IPS-18c (cell line): ENCODE measurements around the gene MGLL.

Experiments
- H3K4me3 ChIP-seq: 2 replicates; pipeline ENCODE4 v1.7.0; 2013; ENCODE audit warnings: low read depth, mild to moderate bottlenecking, low read length, moderate library complexity; ENCODE audit not compliant: insufficient read depth
- H3K9me3 ChIP-seq: one replicate; pipeline ENCODE4 v1.6.1; 2013; ENCODE audit warnings: mild to moderate bottlenecking, low read length, moderate library complexity; ENCODE audit not compliant: control insufficient read depth, insufficient read depth

Gene MGLL

GRCh38 chr3:127733781-127734180, 88.5 kb downstream of the MGLL start:
- Histone ChIP-seq H3K4me3 (no peak overlapping the region), H3K9me3 (no peaks in the 10 kb centered on the region)

GRCh38 chr3:127732879-127733350, 89.4 kb downstream of the MGLL start:
- H3K4me3 ChIP-seq: no peak overlapping the region

GRCh38 chr3:127732303-127732702, 90.0 kb downstream of the MGLL start:
- Histone ChIP-seq H3K4me3 (no peak overlapping the region), H3K9me3 (no peaks in the 10 kb centered on the region)

More at GRCh38 chr3:127732879-127733350, 89.4 kb downstream of the MGLL start:
- H3K9me3 ChIP-seq: no peaks in the 10 kb centered on the region

- Histone ChIP-seq H3K4me3 (no peak overlapping the region), H3K9me3 (no peaks in the 10 kb centered on the region)
These were observed 90.6 kb downstream of the MGLL start for GRCh38 chr3:127731546-127732289.

- H3K4me3 ChIP-seq: no peak overlapping the region
- no peaks in the 10 kb centered on the region for H3K9me3 ChIP-seq
These were observed 91.5 kb downstream of the MGLL start for GRCh38 chr3:127730666-127731295.

DNA sequence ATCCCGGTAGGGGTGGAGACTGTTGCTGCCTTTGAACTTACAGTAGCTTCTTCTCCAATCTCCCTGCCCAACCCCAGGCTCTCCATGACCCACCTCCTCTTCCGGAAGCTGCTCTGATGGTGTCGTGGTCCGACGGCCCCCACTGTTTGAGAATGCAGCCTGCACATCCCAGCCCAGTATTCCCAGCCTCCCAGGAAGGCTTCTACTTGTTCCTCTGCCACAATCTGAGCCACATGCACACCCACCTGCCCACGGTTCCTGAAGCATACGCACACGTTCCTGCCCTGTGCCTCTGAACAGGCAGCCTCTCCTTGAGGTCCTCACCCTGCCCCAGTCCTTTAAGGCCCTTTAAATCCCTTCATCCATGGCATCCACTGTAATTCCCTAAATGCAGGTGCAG, 92.1 kb downstream of the MGLL start:
- no peak overlapping the region for H3K4me3 ChIP-seq
- no peaks in the 10 kb centered on the region for H3K9me3 ChIP-seq

GRCh38 chr3:127729556-127730056, 92.7 kb downstream of the MGLL start:
- Histone ChIP-seq H3K9me3 (no peaks in the 10 kb centered on the region), H3K4me3 (no peak overlapping the region)

DNA sequence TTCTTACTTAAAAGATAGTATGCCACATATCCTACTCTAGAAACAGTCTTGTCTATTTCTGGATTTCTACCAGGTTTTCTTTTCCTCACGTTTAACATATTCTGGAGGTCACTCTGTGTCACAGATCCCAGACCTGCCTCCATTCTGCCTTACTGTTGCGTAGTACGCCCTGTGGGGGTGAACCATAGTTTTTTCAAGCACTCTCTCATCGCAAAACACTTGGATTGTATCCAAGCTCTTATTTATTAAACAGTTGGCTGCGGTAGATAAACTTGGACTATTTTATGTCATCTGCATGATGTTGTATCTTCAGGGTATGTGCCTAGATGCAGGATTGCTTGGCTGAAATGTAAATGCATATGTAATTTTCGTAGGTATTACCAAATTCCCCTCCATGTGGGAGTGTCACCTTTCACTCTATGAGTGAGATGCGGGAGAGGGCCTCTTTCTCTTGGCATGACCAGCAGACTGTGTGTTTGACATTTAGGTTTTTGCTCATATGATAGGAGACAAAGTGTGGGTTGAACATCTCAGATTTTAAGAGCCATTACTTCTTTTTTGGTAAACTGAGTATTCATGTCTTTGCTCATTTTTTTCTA, 93.8 kb downstream of the MGLL start:
- no peaks in the 10 kb centered on the region for H3K9me3 ChIP-seq
- H3K4me3 ChIP-seq: no peak overlapping the region

DNA sequence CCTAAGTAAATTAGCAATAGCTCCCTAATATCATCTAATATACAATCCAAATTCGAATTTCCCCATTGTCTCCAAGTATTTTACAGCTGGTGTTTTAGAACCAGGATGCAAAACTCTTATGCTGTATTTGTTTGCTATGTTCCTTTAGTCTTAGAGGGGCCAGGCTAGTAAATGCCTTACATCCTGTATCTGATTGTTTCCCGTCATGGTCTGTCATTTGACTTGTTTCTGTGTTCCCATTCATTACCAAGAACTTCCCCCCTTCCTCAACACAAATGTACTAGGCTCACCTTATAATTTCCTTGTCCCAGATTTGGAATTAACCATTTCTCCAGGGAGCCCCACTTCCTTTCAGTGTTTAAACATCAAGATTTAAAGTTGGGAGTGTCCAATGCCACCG, 95.4 kb downstream of the MGLL start:
- H3K9me3 ChIP-seq: peaks cover 5% of the 10 kb centered on the region
- H3K4me3 ChIP-seq: no peak overlapping the region

- no peak overlapping the region for H3K4me3 ChIP-seq
- peaks cover 10% of the 10 kb centered on the region for H3K9me3 ChIP-seq
These were observed 99.2 kb downstream of the MGLL start for GRCh38 chr3:127723011-127723567.

GRCh38 chr3:127722091-127722784, 100.1 kb downstream of the MGLL start:
- Histone ChIP-seq H3K4me3 (peak overlapping the region; percentile 17; the same call in 1 of the 2 replicates), H3K9me3 (peaks cover 10% of the 10 kb centered on the region)

DNA sequence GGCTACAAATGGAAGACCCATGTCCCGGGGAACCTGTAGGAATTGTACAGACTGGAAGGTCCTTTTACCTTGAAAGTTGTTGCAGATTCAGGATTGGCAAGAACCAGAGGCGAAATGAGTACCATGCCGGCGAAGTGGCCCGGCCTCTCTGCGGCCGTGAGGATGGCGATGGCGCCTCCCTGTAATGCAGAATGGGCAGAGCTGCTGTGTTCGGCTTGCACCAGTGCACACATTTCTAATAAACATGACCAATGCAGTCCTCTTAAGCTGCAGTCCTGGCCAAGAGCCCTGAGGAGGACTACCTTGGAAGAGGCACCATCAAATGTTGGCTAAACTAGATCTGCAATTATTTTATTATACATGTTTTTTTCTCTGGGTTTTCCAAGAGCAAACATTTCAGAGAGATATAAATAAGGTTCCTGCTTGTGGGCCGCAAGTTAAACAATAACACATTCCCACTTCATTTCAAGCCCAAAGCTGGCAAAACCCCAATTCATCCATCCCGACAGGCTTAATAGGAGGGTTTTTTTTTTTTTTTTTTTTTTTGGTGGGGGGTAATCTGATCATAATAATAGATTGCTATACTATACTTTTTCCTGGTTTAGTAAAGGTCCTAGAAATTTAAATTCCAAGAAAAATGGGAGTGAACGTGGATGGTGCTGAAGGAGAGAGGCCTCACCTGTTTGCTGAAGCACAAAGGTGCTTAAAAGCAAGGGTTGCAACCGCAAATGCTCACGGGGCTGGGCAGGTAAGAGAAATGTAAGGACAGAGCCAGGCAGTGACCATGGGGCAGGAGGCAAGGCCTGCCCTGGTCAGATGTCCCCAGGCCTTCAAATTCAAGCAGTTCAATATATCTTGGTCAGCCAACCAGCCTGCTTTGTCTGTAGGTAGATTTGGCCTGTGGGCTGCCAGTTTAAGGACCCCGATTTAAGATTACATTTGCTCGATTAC, 101.1 kb downstream of the MGLL start:
- Histone ChIP-seq H3K4me3 (no peak overlapping the region), H3K9me3 (peaks cover 10% of the 10 kb centered on the region)

GRCh38 chr3:127720161-127720823, 102.0 kb downstream of the MGLL start:
- no peak overlapping the region for H3K4me3 ChIP-seq
- peaks cover 10% of the 10 kb centered on the region for H3K9me3 ChIP-seq

- H3K4me3 ChIP-seq: no peak overlapping the region
- H3K9me3 ChIP-seq: peaks cover 10% of the 10 kb centered on the region
These were observed 102.9 kb downstream of the MGLL start for GRCh38 chr3:127719369-127719768.

DNA sequence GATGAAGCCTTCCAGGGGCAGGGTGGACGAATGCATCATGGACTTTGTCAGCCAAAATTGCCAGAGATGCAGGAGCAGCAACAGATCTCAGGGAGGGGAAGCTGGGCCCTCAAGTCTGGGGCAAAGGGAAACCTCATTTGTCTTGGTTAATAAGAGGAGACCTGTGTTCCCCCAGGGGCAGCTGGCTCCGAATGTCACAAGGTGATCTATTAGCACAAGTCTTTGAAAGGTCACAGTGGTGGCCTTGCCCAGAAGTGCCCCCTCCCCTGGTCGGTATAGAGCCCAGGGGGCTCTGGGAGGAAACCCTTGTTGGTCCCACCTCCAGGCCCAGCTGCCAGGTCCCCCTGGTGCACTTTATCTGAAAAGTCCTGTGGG, 103.4 kb downstream of the MGLL start:
- Histone ChIP-seq H3K9me3 (peaks cover 10% of the 10 kb centered on the region), H3K4me3 (no peak overlapping the region)
